AG09309 (cell line): Measurements from ENCODE around the gene CNGA3.

Source experiments
- DNase-seq: peaks from one replicate; pipeline ENCODE4 v3.0.0-alpha.2; 2010; ENCODE audit warnings: low read depth
- H3K4me3 ChIP-seq: 2 replicates; pipeline ENCODE4 v1.5.1; 2011; ENCODE audit warnings: mild to moderate bottlenecking, low read depth, low read length, moderate library complexity; ENCODE audit not compliant: control insufficient read depth
- TF ChIP-seq, protein P1 (sequence below): IDR thresholded peaks from 2 replicates; pipeline ENCODE4 v1.5.1; 2011; ENCODE audit warnings: mild to moderate bottlenecking, low read depth, low read length, inconsistent platforms; ENCODE audit not compliant: insufficient read depth, control insufficient read depth; ENCODE audit errors: missing control alignments

The CNGA3 gene

GRCh38 chr2:98391581-98392270 is 45.5 kb downstream of the CNGA3 start:
- no peak overlapping the region for H3K4me3 ChIP-seq
- DNase-seq: no peak
- TF ChIP-seq, protein P1, sequence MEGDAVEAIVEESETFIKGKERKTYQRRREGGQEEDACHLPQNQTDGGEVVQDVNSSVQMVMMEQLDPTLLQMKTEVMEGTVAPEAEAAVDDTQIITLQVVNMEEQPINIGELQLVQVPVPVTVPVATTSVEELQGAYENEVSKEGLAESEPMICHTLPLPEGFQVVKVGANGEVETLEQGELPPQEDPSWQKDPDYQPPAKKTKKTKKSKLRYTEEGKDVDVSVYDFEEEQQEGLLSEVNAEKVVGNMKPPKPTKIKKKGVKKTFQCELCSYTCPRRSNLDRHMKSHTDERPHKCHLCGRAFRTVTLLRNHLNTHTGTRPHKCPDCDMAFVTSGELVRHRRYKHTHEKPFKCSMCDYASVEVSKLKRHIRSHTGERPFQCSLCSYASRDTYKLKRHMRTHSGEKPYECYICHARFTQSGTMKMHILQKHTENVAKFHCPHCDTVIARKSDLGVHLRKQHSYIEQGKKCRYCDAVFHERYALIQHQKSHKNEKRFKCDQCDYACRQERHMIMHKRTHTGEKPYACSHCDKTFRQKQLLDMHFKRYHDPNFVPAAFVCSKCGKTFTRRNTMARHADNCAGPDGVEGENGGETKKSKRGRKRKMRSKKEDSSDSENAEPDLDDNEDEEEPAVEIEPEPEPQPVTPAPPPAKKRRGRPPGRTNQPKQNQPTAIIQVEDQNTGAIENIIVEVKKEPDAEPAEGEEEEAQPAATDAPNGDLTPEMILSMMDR: no peak

GRCh38 chr2:98393354-98393753 is 47.1 kb downstream of the CNGA3 start:
- no peak for DNase-seq
- TF ChIP-seq, protein P1: no peak
- H3K4me3 ChIP-seq: no peak overlapping the region

GRCh38 chr2:98394595-98395153 is 48.4 kb downstream of the CNGA3 start:
- TF ChIP-seq, protein P1: no peak
- no peak for DNase-seq
- H3K4me3 ChIP-seq: no peak overlapping the region

GRCh38 chr2:98395977-98396376 is 49.7 kb downstream of the CNGA3 start:
- TF ChIP-seq, protein P1: no peak
- no peak overlapping the region for H3K4me3 ChIP-seq
- DNase-seq: no peak

DNA sequence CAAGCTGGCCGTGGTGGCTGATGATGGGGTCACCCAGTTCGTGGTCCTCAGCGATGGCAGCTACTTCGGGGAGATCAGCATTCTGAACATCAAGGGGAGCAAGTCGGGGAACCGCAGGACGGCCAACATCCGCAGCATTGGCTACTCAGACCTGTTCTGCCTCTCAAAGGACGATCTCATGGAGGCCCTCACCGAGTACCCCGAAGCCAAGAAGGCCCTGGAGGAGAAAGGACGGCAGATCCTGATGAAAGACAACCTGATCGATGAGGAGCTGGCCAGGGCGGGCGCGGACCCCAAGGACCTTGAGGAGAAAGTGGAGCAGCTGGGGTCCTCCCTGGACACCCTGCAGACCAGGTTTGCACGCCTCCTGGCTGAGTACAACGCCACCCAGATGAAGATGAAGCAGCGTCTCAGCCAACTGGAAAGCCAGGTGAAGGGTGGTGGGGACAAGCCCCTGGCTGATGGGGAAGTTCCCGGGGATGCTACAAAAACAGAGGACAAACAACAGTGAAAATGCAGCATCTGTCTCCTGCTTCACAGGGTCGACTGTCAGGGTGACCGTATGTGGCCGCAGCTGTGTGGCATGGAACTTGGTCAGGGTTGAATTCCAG is 50.6 kb downstream of the CNGA3 start:
- TF ChIP-seq, protein P1: no peak
- no peak for DNase-seq
- no peak overlapping the region for H3K4me3 ChIP-seq

DNA sequence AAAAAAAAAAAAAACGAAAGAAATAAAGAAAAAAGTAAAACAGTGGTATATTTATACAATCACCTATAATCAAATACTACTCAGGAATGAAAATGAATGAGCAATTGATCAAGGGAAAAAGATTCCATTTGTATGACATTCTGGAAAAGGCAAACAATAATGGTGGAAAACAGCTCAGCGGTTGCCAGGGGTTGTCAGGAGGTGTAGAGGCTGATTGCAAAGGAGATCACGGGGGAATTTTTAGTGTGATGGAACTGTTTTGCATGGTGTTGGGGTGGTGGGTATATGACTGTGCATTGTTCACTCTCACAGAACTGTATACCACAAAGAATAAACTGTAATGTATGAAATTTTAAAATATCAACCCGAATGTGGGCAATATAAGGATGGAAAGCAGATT is 52.9 kb downstream of the CNGA3 start:
- DNase-seq: no peak
- TF ChIP-seq, protein P1: no peak
- H3K4me3 ChIP-seq: no peak overlapping the region

- TF ChIP-seq, protein P1: no peak
- DNase-seq: no peak
- no peak overlapping the region for H3K4me3 ChIP-seq
These were observed 57.6 kb downstream of the CNGA3 start for GRCh38 chr2:98403878-98404277.
